Hepatocyte (in vitro differentiated cells): ENCODE data around the gene GMDS. TPM values are rescaled to one million over a fixed set of nuclear protein-coding genes. Genes with fewer than 3 reads are reported as not detected.

Experiments
- DNase-seq: peaks from one replicate; pipeline ENCODE4 v3.0.0-alpha.2; 2016; ENCODE audit warnings: low spot score
- H2AFZ ChIP-seq: fragments of 200-600 bp; sonication (generic); 2 replicates; pipeline ENCODE4 v1.6.0; 2016; ENCODE audit warnings: antibody characterized with exemption, mild to moderate bottlenecking
- H3K27ac ChIP-seq: fragments of 200-600 bp; sonication (generic); 2 replicates; pipeline ENCODE4 v1.5.1; 2016; ENCODE audit warnings: mild to moderate bottlenecking
- H3K27me3 ChIP-seq: fragments of 200-600 bp; sonication (generic); 2 replicates; pipeline ENCODE4 v1.6.1; 2016
- H3K36me3 ChIP-seq: fragments of 200-600 bp; sonication (generic); replicated peaks from 2 replicates; pipeline ENCODE4 v1.5.1; 2016; ENCODE audit warnings: low read depth; ENCODE audit not compliant: insufficient read depth
- H3K4me1 ChIP-seq: fragments of 200-600 bp; sonication (generic); 2 replicates; pipeline ENCODE4 v1.5.1; 2016; ENCODE audit warnings: mild to moderate bottlenecking, moderate library complexity; ENCODE audit not compliant: insufficient read depth
- H3K4me2 ChIP-seq: fragments of 200-600 bp; sonication (generic); 2 replicates; pipeline ENCODE4 v1.6.0; 2016
- H3K4me3 ChIP-seq: fragments of 200-600 bp; sonication (generic); 2 replicates; pipeline ENCODE4 v1.5.1; 2016; ENCODE audit warnings: mild to moderate bottlenecking
- H3K79me2 ChIP-seq: fragments of 200-600 bp; sonication (generic); 2 replicates; pipeline ENCODE4 v1.6.0; 2017; ENCODE audit warnings: mild to moderate bottlenecking
- H3K9me2 ChIP-seq: fragments of 200-600 bp; sonication (generic); replicated peaks from 2 replicates; pipeline ENCODE4 v1.6.0; 2017; ENCODE audit warnings: mild to moderate bottlenecking; ENCODE audit not compliant: insufficient read depth
- H3K9me3 ChIP-seq: fragments of 200-600 bp; sonication (generic); 2 replicates; pipeline ENCODE4 v1.5.1; 2016; ENCODE audit warnings: low read depth, mild to moderate bottlenecking
- H4K20me1 ChIP-seq: fragments of 200-600 bp; sonication (generic); 2 replicates; pipeline ENCODE4 v1.6.0; 2016; ENCODE audit warnings: mild to moderate bottlenecking; ENCODE audit not compliant: insufficient read depth, poor library complexity, severe bottlenecking
- CTCF ChIP-seq: fragments of 200-600 bp; sonication (generic); IDR thresholded peaks from 2 replicates; pipeline ENCODE4 v1.5.1; 2016; ENCODE audit warnings: antibody characterized with exemption, mild to moderate bottlenecking; ENCODE audit not compliant: poor library complexity
- EZH2 ChIP-seq: fragments of 200-600 bp; sonication (generic); IDR thresholded peaks from 2 replicates; pipeline ENCODE4 v1.6.1; 2016; ENCODE audit warnings: antibody characterized with exemption, mild to moderate bottlenecking, borderline replicate concordance
- EZH2phosphoT487 ChIP-seq: fragments of 200-600 bp; sonication (generic); IDR thresholded peaks from one replicate; pipeline ENCODE4 v1.6.1; 2018; ENCODE audit warnings: antibody characterized with exemption, mild to moderate bottlenecking, low read depth, moderate library complexity; ENCODE audit not compliant: unreplicated experiment, severe bottlenecking
- WGBS: methylation state at CpG from one replicate; pipeline ENCODE4 v1.1.6; 2016; ENCODE audit warnings: low lambda C conversion rate; ENCODE audit errors: missing lambda C conversion rate; 5-methylcytosine and 5-hydroxymethylcytosine counted together
- polyA plus RNA-seq: library from polyadenylated mRNA; unstranded; fragments of >200 nt; fragmentation: Nextera tagmentation; extraction: Ambion mirVana; gene quantifications from 2 replicates; pipeline ENCODE4 v1.2.1, GENCODE V29; 2016
- total RNA-seq: library from RNA; depleted of rRNA; stranded (reverse); fragments of >200 nt; gene quantifications from 2 replicates; pipeline ENCODE4 v1.2.3, GENCODE V29; 2014

Gene GMDS
- total and polyA plus RNA-seq, 2 experiments from 2014 or later = 20.7 to 32.6 TPM

- 84% methylated on average over 6 of the region's 6 CpGs for WGBS
- no peak overlapping the region for H3K27ac ChIP-seq
- no peaks in the 10 kb centered on the region for H3K27me3 ChIP-seq
- H4K20me1 ChIP-seq = no peaks in the 10 kb centered on the region
- no peak overlapping the region for H2AFZ ChIP-seq
- H3K9me2 ChIP-seq = no peaks in the 10 kb centered on the region
- H3K4me2 ChIP-seq = no peak overlapping the region
- H3K4me3 ChIP-seq = no peak overlapping the region
- H3K4me1 ChIP-seq = no peaks in the 10 kb centered on the region
- no peaks in the 10 kb centered on the region for H3K9me3 ChIP-seq
- no peaks in the 10 kb centered on the region for H3K79me2 ChIP-seq
- no peak for TF ChIP-seq CTCF
- no peak for TF ChIP-seq EZH2phosphoT487
- no peak for TF ChIP-seq EZH2
- H3K36me3 ChIP-seq = no peaks in the 10 kb centered on the region
- no peak for DNase-seq
Observed at GRCh38 chr6:1858859-1859258, 386.5 kb downstream of the GMDS start.

- no peak overlapping the region for H3K4me2 ChIP-seq
- WGBS = 59% methylated on average over 4 of the region's 4 CpGs
- no peaks in the 10 kb centered on the region for H3K27me3 ChIP-seq
- no peak overlapping the region for H2AFZ ChIP-seq
- no peaks in the 10 kb centered on the region for H3K4me1 ChIP-seq
- no peaks in the 10 kb centered on the region for H3K36me3 ChIP-seq
- no peak overlapping the region for H3K27ac ChIP-seq
- no peaks in the 10 kb centered on the region for H4K20me1 ChIP-seq
- no peaks in the 10 kb centered on the region for H3K9me3 ChIP-seq
- H3K4me3 ChIP-seq = no peak overlapping the region
- no peak for DNase-seq
- H3K9me2 ChIP-seq = no peaks in the 10 kb centered on the region
- TF ChIP-seq EZH2phosphoT487 = no peak
- TF ChIP-seq EZH2 = no peak
- no peak for TF ChIP-seq CTCF
- no peaks in the 10 kb centered on the region for H3K79me2 ChIP-seq
Observed at GRCh38 chr6:1858196-1858595, 387.2 kb downstream of the GMDS start.

- Histone ChIP-seq H3K9me2 (no peaks in the 10 kb centered on the region), H3K4me1 (no peaks in the 10 kb centered on the region), H2AFZ (no peak overlapping the region), H3K9me3 (no peaks in the 10 kb centered on the region), H3K27me3 (no peaks in the 10 kb centered on the region), H4K20me1 (no peaks in the 10 kb centered on the region), H3K27ac (no peak overlapping the region), H3K36me3 (no peaks in the 10 kb centered on the region), H3K4me2 (no peak overlapping the region), H3K4me3 (no peak overlapping the region), H3K79me2 (no peaks in the 10 kb centered on the region)
- WGBS = 75% methylated on average over 3 of the region's 3 CpGs
- peak; percentile 58 for DNase-seq
- TF ChIP-seq EZH2phosphoT487 = no peak
- TF ChIP-seq CTCF = peak; percentile 14
- TF ChIP-seq EZH2 = no peak
Observed at GRCh38 chr6:1856381-1856780, 389.0 kb downstream of the GMDS start.

- H4K20me1 ChIP-seq = no peaks in the 10 kb centered on the region
- TF ChIP-seq CTCF (no peak), EZH2 (no peak), EZH2phosphoT487 (no peak)
- no peaks in the 10 kb centered on the region for H3K27me3 ChIP-seq
Observed at GRCh38 chr6:1855890-1856289, 389.5 kb downstream of the GMDS start.

More at GRCh38 chr6:1855890-1856289, 389.5 kb downstream of the GMDS start:
- Histone ChIP-seq H3K4me2 (no peak overlapping the region), H3K27ac (no peak overlapping the region), H3K36me3 (no peaks in the 10 kb centered on the region), H3K9me3 (no peaks in the 10 kb centered on the region), H3K79me2 (no peaks in the 10 kb centered on the region), H3K4me1 (no peaks in the 10 kb centered on the region), H3K9me2 (no peaks in the 10 kb centered on the region), H2AFZ (no peak overlapping the region), H3K4me3 (no peak overlapping the region)
- WGBS = 74% methylated on average over 4 of the region's 4 CpGs
- DNase-seq = no peak
